Upper lobe of left lung (tissue), 4 donors: ENCODE results near the gene GAB4.

Experiments used
- CTCF ChIP-seq, 6 experiments: fragments of 450-650 bp in 4 of 6; fragments of 200-600 bp in 2 of 6; sonication (generic) in 2 of 6; IDR thresholded peaks; one replicate each; pipeline ENCODE4 v1.5.1; 2016 to 2019; ENCODE audit warnings: antibody characterized with exemption in 6 of 6
- EP300 ChIP-seq, 4 donors: sonication (generic); formaldehyde crosslinking; IDR thresholded peaks; one replicate each; pipeline ENCODE4 v1.5.1; 2017; ENCODE audit warnings: antibody characterized with exemption in 4 of 4, control low read depth in 2 of 4
- POLR2A ChIP-seq, 4 donors: fragments of 450-650 bp; IDR thresholded peaks; one replicate each; pipeline ENCODE4 v1.5.1; 2016 to 2017; ENCODE audit warnings: antibody characterized with exemption in 4 of 4, mild to moderate bottlenecking in 2 of 4

DNA sequence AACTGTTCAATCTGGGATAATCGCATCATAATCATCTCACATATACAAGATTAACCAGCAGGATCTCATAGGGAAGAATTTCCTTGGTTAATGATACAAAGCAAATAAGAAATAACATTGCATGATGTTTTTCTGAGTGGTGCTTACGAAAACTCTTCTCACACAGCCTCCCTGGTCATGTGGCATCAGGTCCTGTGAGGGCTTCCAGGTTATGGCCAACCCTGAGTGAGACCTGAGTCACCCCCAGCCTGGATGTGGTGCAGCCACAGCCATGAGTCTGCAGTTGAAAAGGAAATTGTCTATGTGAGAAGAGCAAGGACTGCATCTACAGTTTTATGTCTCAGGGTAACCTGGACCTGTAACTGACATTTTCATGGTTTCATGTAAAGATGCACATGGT lies 92.3 kb downstream of the GAB4 start:
- no peak for TF ChIP-seq CTCF (IDR thresholded peaks at IDR 0.05)
- TF ChIP-seq POLR2A (IDR thresholded peaks at IDR 0.05) = no peak
- no peak for TF ChIP-seq EP300 (IDR thresholded peaks at IDR 0.05)
